ENCODE results near the gene SLC6A17. TPM values are rescaled to one million over a fixed set of nuclear protein-coding genes. Genes with fewer than 3 reads are reported as not detected.

Gene SLC6A17
- total RNA-seq, 4 donors from 2014 or later: 5.2 to 18.6 (median 8.0) TPM

DNA sequence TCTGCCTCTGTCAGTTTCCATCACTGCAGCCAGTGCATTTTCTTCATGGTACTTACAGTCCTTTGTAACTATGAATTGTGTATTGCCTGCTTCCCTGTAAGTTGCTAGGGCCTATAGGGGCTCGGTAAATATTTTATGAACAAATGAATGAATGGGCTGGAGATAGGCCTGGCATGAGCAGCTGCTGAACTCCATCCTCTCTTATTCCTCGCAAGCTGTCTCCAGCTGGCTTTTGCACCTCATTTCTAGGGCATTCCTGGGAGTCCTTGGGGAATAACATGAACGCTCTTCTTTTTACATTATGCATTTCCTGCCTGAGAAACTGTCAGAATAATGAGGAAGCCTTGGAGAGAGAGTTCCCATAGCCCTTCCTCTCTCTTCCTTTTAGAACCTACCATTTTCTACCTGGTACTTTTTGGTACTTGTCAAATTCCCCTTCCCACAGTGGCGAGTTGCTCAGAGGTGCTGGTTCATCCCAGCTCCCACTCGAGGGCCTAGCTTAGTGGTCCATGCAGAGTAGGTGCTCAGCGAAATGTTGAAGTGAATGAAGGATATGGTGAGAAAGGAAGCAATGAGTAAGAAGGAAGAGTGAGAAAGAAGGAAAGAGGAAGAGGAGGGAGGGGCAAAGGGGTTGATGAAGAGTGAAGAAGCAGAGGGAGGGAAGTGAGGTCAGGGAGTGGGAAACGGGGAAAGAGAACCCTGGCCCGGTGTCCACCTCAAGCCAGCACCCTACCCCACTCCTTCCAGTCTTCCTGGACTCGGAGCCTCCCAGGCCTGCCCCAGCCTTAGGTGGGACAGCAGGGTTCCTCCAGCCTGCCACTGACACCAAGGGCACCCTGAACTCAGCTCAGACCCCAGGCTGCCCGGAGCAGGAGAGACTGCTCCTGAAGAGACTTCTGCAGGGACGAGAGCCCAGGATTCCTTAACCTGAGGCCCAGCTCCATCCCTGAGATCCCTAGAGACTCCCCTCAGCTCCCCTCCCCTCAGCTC is 89.4 kb downstream of the SLC6A17 start:
- peaks cover 7% of the 10 kb centered on the region for H3K4me1 ChIP-seq
- TF ChIP-seq EP300 (IDR thresholded peaks at IDR 0.05) (no peak), POLR2A (IDR thresholded peaks at IDR 0.05) (no peak), POLR2AphosphoS5 (IDR thresholded peaks at IDR 0.05) (no peak)
- TF ChIP-seq, protein P1, sequence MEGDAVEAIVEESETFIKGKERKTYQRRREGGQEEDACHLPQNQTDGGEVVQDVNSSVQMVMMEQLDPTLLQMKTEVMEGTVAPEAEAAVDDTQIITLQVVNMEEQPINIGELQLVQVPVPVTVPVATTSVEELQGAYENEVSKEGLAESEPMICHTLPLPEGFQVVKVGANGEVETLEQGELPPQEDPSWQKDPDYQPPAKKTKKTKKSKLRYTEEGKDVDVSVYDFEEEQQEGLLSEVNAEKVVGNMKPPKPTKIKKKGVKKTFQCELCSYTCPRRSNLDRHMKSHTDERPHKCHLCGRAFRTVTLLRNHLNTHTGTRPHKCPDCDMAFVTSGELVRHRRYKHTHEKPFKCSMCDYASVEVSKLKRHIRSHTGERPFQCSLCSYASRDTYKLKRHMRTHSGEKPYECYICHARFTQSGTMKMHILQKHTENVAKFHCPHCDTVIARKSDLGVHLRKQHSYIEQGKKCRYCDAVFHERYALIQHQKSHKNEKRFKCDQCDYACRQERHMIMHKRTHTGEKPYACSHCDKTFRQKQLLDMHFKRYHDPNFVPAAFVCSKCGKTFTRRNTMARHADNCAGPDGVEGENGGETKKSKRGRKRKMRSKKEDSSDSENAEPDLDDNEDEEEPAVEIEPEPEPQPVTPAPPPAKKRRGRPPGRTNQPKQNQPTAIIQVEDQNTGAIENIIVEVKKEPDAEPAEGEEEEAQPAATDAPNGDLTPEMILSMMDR (IDR thresholded peaks at IDR 0.05): no peak
- no peak for DNase-seq (ENCODE audit: low spot score in 2 of 2)
- no peak overlapping the region for H3K4me3 ChIP-seq
- H3K27me3 ChIP-seq: no peaks in the 10 kb centered on the region
- no peak overlapping the region for H3K27ac ChIP-seq
- 75% methylated on average over 11 of the region's 11 CpGs for WGBS
- H3K36me3 ChIP-seq: no peaks in the 10 kb centered on the region
- H3K9me3 ChIP-seq: no peaks in the 10 kb centered on the region

DNA sequence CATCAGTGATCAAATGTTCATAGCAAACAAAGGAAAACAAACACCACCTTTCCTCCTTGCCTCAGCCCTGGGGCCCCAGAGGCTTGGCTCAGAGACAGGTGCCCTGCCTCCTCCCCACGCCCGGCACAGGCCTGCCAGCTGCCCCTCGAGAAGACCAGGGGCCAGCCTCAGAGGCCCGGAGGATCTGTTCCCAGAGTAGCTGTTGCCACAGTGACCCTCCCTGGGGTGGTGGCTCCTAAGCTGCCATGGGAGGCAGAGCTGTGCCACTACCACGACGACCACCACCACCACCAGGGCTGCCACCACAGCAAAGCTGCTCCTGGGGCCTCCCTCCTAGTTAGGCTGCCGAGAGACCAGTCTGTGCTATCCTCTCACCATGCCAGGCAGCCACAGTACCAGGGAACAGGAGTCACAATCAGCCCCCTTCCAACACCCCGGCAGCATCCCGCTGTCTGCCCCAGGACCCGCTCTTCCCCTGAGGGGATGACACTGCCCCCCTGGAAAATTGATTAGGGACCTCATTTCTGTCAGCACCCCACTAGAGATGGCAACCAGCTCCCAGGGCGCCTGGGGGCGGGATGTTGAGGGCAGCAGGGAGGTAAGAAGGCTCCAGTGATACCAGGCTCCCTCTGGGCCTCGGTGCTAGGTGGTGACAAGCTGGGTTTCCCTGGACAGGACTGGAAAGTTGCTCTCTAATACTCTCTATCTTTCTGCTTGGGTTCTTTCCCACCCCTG is 90.3 kb downstream of the SLC6A17 start:
- 100% methylated on average over 5 of the region's 13 CpGs for WGBS
- no peaks in the 10 kb centered on the region for H3K36me3 ChIP-seq
- no peak overlapping the region for H3K27ac ChIP-seq
- H3K27me3 ChIP-seq: no peaks in the 10 kb centered on the region
- DNase-seq (ENCODE audit: low spot score in 2 of 2): no peak
- H3K4me1 ChIP-seq: peaks cover 7% of the 10 kb centered on the region
- H3K9me3 ChIP-seq: no peaks in the 10 kb centered on the region
- no peak for TF ChIP-seq EP300 (IDR thresholded peaks at IDR 0.05)
- TF ChIP-seq, protein P1 (IDR thresholded peaks at IDR 0.05): no peak
- H3K4me3 ChIP-seq: no peak overlapping the region

DNA sequence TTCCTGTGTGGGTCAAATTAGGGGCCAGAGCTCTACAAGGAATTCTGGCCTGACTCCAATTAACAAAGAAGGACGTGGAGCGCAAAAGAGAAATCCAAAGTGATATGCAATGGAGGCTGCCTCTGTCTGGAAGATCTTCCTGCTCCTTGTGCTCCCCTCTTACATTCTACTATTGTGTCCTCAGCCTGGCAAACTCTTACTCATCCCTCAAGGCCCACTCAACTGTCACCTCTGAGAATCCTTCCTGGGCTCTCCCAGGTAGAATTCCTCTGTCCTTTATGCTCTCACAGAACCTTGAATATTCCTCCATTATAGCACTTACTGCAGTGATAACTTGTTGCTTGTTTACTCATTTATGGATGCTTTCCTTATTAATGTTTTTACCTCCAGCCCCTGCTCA is 91.2 kb downstream of the SLC6A17 start:
- no peaks in the 10 kb centered on the region for H3K9me3 ChIP-seq
- no peaks in the 10 kb centered on the region for H3K27me3 ChIP-seq
- no peaks in the 10 kb centered on the region for H3K36me3 ChIP-seq
- no peak overlapping the region for H3K4me3 ChIP-seq
- WGBS: 52% methylated on average over 2 of the region's 2 CpGs
- DNase-seq (ENCODE audit: low spot score in 2 of 2): no peak
- no peak overlapping the region for H3K27ac ChIP-seq
- peaks cover 7% of the 10 kb centered on the region for H3K4me1 ChIP-seq
- TF ChIP-seq POLR2A (IDR thresholded peaks at IDR 0.05) (no peak), POLR2AphosphoS5 (IDR thresholded peaks at IDR 0.05) (no peak), EP300 (IDR thresholded peaks at IDR 0.05) (no peak)
- TF ChIP-seq, protein P1 (IDR thresholded peaks at IDR 0.05): no peak

DNA sequence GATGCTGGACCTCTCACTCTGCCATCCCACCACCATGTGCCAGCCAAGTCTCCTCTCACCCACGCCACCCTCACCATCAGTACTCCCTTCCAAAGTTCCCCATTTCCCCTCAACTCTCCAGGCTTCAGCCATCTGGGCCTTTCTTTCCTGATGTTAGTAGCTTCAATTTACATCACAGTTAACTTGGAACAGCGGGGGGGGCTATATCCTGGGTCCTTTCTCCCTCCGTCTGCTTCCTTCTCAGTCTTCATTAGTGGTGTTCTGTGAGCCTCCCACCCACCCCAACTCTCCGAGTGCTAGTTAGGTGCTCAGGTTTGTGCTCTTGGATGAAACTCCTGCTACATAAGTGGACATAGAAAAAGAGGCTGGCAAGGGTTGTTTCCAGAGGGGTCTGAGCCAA is 91.8 kb downstream of the SLC6A17 start:
- TF ChIP-seq EP300 (IDR thresholded peaks at IDR 0.05) (no peak), POLR2AphosphoS5 (IDR thresholded peaks at IDR 0.05) (no peak), POLR2A (IDR thresholded peaks at IDR 0.05) (no peak)
- TF ChIP-seq, protein P1 (IDR thresholded peaks at IDR 0.05): no peak
- Histone ChIP-seq H3K4me1 (peaks cover 7% of the 10 kb centered on the region), H3K36me3 (no peaks in the 10 kb centered on the region), H3K4me3 (no peak overlapping the region), H3K27me3 (no peaks in the 10 kb centered on the region), H3K27ac (no peak overlapping the region), H3K9me3 (no peaks in the 10 kb centered on the region)
- 92% methylated on average over 4 of the region's 4 CpGs for WGBS
- DNase-seq (ENCODE audit: low spot score in 2 of 2): no peak

DNA sequence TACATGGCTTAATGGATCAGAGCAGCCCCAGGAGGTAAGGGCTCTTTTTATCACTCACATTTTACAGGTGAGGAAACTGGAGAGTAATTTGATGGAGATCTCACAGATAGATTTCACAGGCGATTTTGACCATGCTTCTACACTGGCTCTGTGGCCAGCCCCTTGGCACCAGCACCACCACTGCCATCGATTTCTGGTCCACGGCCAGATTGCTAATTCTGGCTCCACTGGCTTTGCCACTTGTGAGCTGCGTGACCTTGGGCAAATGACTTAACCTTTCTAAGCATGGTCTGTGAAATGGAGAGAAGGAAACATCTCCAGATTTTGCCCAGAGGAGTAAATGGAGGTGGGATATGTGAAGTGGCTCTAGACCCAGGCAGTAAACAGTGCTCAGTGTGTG is 92.4 kb downstream of the SLC6A17 start:
- no peak for DNase-seq (ENCODE audit: low spot score in 2 of 2)
- WGBS: 93% methylated on average over 2 of the region's 4 CpGs
- Histone ChIP-seq H3K36me3 (no peaks in the 10 kb centered on the region), H3K27ac (no peak overlapping the region), H3K9me3 (no peaks in the 10 kb centered on the region), H3K27me3 (no peaks in the 10 kb centered on the region), H3K4me1 (peaks cover 7% of the 10 kb centered on the region), H3K4me3 (no peak overlapping the region)
- no peak for TF ChIP-seq EP300 (IDR thresholded peaks at IDR 0.05)
- TF ChIP-seq, protein P1 (IDR thresholded peaks at IDR 0.05): no peak
- TF ChIP-seq POLR2AphosphoS5 (IDR thresholded peaks at IDR 0.05): no peak
- TF ChIP-seq POLR2A (IDR thresholded peaks at IDR 0.05): no peak
